ENCODE data around the gene MAP7. TPM values are rescaled to one million over a fixed set of nuclear protein-coding genes. Genes with fewer than 3 reads are reported as not detected.

Gene MAP7
- total and polyA plus RNA-seq, 2 donors (not counting 3 experiments of a cell fraction or from before 2014, with no cell fraction given), result 0.07 to 0.42 TPM

DNA sequence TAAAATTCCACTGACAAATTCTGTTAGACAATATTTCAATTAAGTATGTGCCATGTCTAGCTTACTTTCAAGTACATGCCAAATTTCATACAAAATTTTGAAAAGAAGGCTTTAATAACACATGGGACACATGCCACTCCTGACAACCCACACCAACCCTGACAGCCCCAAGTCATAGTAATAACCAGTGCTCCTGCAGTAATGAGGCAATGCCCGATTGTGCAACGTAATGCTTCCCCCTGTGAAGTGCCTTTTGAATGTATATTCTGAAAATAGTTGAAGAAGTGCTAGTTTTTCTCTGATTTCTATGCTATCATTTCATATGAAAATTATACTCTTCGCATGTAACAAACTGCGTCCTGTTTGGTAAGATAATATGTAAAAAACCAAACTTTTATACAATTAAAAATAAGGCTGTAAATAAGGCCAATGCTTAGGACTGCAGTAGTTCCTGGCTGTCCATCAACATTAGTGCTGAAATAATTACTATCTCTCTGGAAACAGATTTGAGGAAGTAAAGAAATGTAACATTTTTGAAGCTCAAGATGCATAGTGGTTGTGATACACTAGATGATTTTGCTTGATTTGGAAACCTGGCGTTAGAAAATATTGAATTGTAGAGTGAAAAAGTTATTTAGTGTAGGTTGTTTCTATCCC is 134.7 kb downstream of the MAP7 start:
- TF ChIP-seq GATA2 (IDR thresholded peaks at IDR 0.05; ENCODE audit: insufficient read depth, insufficient read length, low read depth, low read length) (no peak), MAX (IDR thresholded peaks at IDR 0.05; ENCODE audit: insufficient read depth, insufficient read length) (no peak), FOS (IDR thresholded peaks at IDR 0.05; ENCODE audit: borderline replicate concordance, insufficient read depth, low read length) (no peak), MYC (IDR thresholded peaks at IDR 0.05; ENCODE audit: low read depth, low read length) (no peak), JUN (IDR thresholded peaks at IDR 0.05; ENCODE audit: borderline replicate concordance, insufficient read depth, insufficient read length, low read depth) (no peak), POLR2AphosphoS5 (IDR thresholded peaks at IDR 0.05; ENCODE audit: insufficient read depth, low read depth, low read length) (no peak), POLR2A (IDR thresholded peaks at IDR 0.05; ENCODE audit: low read depth, low read length) (no peak), EZH2 (IDR thresholded peaks at IDR 0.05; ENCODE audit: borderline replicate concordance, low read depth, low read length, severe bottlenecking) (no peak)
- TF ChIP-seq, protein P1, sequence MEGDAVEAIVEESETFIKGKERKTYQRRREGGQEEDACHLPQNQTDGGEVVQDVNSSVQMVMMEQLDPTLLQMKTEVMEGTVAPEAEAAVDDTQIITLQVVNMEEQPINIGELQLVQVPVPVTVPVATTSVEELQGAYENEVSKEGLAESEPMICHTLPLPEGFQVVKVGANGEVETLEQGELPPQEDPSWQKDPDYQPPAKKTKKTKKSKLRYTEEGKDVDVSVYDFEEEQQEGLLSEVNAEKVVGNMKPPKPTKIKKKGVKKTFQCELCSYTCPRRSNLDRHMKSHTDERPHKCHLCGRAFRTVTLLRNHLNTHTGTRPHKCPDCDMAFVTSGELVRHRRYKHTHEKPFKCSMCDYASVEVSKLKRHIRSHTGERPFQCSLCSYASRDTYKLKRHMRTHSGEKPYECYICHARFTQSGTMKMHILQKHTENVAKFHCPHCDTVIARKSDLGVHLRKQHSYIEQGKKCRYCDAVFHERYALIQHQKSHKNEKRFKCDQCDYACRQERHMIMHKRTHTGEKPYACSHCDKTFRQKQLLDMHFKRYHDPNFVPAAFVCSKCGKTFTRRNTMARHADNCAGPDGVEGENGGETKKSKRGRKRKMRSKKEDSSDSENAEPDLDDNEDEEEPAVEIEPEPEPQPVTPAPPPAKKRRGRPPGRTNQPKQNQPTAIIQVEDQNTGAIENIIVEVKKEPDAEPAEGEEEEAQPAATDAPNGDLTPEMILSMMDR (IDR thresholded peaks at IDR 0.05; ENCODE audit: extremely low read depth in 1 of 2, insufficient read depth in 1 of 2, low read depth in 1 of 2, low read length in 2 of 2), result no peak
- no peaks in the 10 kb centered on the region for H3K79me2 ChIP-seq (ENCODE audit: control insufficient read depth, insufficient read depth, low read length)
- no peaks in the 10 kb centered on the region for H3K36me3 ChIP-seq (ENCODE audit: control insufficient read depth in 2 of 2, extremely low read depth in 1 of 2, insufficient read depth in 2 of 2, low read length in 2 of 2)
- no peak overlapping the region for H3K4me2 ChIP-seq (ENCODE audit: insufficient read depth, low read length)
- no peak overlapping the region for H3K4me3 ChIP-seq (replicated peaks in 1 of 3; ENCODE audit: insufficient read depth in 1 of 3, low read depth in 1 of 3, low read length in 3 of 3)
- no peaks in the 10 kb centered on the region for H3K9me3 ChIP-seq (replicated peaks; ENCODE audit: control insufficient read depth, insufficient read depth, low read length)
- H3K27me3 ChIP-seq (ENCODE audit: control insufficient read depth in 2 of 2, insufficient read depth in 2 of 2, low read length in 2 of 2), result peaks cover 0 to 3% of the 10 kb centered on the region in 2 experiments
- no peaks in the 10 kb centered on the region for H3K9me1 ChIP-seq (replicated peaks; ENCODE audit: control insufficient read depth, extremely low read depth, insufficient read depth, low read length)
- no peaks in the 10 kb centered on the region for H4K20me1 ChIP-seq (replicated peaks; ENCODE audit: control insufficient read depth, extremely low read depth, insufficient read depth, low read length)
- intact Hi-C loops (cut with micrococcal nuclease) (no loop called here), dilution Hi-C loops (cut with MboI; ENCODE audit: extremely low pct_ligation_motif_present, low sequenced_read_pairs) (no loop called here)
- DNase-seq (ENCODE audit: low read depth, low spot score) (no peak), FAIRE-seq (no peak)
- CTCF ChIA-PET, result no interaction called here
- no peaks in the 10 kb centered on the region for H3K4me1 ChIP-seq (ENCODE audit: control insufficient read depth, extremely low read depth, insufficient read depth, low read length)
- H3K9ac ChIP-seq (replicated peaks; ENCODE audit: extremely low read depth, insufficient read depth, low read length), result no peak overlapping the region
- POLR2A ChIA-PET, result no interaction called here
- no peak overlapping the region for H2AFZ ChIP-seq (ENCODE audit: low read depth, low read length)
- no TSS peak for BruUV-seq (replicated peaks)
- no peak overlapping the region for H3K27ac ChIP-seq (ENCODE audit: insufficient read depth, low read depth, low read length)
